DND-41 (cell line): ENCODE data around the gene NDUFA12.

Experiments
- CTCF ChIP-seq: IDR thresholded peaks from 2 replicates; pipeline ENCODE4 v1.5.1; 2012; ENCODE audit warnings: borderline replicate concordance, low read length, moderate library complexity, mild to moderate bottlenecking; ENCODE audit not compliant: poor library complexity, severe bottlenecking; ENCODE audit errors: extremely low read depth
- EZH2 ChIP-seq: IDR thresholded peaks from 3 replicates; pipeline ENCODE4 v1.6.1; 2012; ENCODE audit warnings: borderline replicate concordance, low read depth, mild to moderate bottlenecking, moderate library complexity, low read length, inconsistent platforms; ENCODE audit not compliant: severe bottlenecking

GRCh38 chr12:95051241-95051640, 47.7 kb upstream of the NDUFA12 start:
- TF ChIP-seq EZH2 (no peak), CTCF (no peak)
